Measurements from ENCODE around the gene ADM2.

ADM2 gene

DNA sequence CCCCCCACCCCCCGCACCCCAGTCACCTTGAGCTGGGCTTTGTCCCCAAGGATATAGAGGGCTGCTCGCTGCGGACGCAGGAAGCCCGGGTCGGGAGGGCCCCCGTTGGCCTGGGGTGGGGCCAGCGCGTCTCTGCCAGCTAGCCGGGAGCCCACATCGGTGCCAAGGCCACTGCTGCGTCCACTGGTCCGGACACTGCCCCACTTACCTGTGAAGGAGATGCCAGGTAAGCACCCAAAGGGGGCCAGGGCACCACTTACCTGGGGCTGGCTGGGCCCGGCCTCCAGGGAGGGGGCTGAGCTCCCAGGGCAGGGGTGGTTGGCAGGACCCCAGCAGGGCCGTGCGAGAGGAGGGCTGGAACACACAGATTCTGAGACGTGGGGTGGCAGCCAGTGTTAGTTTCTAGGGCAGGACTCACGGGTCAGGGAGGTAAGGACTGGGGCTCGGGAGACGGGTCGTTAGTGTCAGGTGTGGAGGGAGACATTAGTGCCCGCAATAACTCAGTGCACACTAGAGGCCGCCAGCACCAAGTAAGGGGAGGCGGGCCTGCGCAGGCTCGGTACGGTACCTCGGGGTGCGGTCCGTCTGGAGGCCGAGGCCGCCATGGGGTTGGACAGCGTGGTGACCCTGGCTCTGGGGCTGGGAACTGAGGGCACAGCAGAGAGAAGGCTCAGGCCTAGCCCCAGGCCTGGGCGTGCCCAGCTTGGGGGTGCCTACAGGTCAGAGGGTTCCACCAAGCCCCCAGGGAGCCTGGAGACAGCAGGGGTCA lies 24.7 kb upstream of the ADM2 start:
- TF ChIP-seq, protein P1, sequence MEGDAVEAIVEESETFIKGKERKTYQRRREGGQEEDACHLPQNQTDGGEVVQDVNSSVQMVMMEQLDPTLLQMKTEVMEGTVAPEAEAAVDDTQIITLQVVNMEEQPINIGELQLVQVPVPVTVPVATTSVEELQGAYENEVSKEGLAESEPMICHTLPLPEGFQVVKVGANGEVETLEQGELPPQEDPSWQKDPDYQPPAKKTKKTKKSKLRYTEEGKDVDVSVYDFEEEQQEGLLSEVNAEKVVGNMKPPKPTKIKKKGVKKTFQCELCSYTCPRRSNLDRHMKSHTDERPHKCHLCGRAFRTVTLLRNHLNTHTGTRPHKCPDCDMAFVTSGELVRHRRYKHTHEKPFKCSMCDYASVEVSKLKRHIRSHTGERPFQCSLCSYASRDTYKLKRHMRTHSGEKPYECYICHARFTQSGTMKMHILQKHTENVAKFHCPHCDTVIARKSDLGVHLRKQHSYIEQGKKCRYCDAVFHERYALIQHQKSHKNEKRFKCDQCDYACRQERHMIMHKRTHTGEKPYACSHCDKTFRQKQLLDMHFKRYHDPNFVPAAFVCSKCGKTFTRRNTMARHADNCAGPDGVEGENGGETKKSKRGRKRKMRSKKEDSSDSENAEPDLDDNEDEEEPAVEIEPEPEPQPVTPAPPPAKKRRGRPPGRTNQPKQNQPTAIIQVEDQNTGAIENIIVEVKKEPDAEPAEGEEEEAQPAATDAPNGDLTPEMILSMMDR (IDR thresholded peaks at IDR 0.05; ENCODE audit: low read depth, low read length, missing control alignments), result peak; percentile 19
- H3K4me3 ChIP-seq (replicated peaks; ENCODE audit: low read depth, low read length), result no peak overlapping the region
- DNase-seq (ENCODE audit: extremely low read depth, low read depth), result no peak

DNA sequence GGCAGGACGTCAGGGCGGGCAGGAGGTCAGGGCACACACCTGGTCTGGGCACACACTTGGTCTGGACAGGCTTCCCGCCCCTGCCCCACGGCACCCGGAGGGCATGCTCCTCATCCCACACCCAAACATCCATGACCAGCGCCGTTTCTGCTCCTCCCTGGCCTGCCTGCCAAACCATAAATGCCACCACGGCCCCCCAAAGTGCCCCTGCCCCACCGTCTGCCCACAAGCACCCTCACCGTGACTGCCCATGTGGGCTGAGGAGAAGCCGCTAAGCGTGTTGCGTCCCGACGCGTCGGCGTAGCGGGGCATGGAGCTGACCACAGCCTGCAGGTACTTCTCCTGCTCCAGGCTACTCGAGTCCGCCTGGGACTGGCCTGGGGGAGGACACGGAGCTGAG lies 22.3 kb upstream of the ADM2 start:
- no peak for DNase-seq (ENCODE audit: extremely low read depth, low read depth)
- TF ChIP-seq, protein P1 (IDR thresholded peaks at IDR 0.05; ENCODE audit: low read depth, low read length, missing control alignments), result no peak
- no peak overlapping the region for H3K4me3 ChIP-seq (replicated peaks; ENCODE audit: low read depth, low read length)

DNA sequence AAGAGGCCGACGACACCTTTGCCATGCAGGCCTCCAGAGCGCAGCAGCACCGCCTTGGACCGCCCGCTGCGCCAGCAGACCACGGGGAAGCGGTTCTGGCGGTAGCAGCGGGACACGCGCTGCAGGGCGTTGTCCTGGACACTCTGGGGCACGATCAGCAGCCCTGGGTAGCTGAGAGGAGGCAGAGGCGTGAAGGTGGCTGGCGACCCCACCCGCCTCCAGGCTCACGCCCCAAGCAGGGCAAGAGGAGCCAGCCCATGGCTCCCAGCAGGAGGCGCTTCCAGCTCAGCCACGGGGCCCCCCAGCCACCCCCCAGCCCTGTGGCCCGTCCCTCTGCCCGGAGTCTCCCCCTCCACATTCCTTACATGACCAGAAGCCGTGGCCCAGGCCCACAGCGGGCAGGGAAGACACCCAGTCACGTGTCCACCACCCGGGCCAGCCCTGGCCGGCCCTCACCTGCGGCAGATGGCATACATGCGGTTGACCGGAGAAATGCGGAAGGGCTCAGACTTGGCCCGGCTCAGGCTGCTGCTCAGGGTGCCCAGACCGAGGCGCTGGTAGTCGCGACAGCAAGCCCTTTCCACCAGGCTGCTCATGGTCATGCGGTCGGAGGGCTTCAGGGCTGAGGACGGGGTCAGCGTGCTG lies 21.7 kb upstream of the ADM2 start:
- DNase-seq (ENCODE audit: extremely low read depth, low read depth), result no peak
- H3K4me3 ChIP-seq (replicated peaks; ENCODE audit: low read depth, low read length), result no peak overlapping the region
- TF ChIP-seq, protein P1 (IDR thresholded peaks at IDR 0.05; ENCODE audit: low read depth, low read length, missing control alignments), result no peak

DNA sequence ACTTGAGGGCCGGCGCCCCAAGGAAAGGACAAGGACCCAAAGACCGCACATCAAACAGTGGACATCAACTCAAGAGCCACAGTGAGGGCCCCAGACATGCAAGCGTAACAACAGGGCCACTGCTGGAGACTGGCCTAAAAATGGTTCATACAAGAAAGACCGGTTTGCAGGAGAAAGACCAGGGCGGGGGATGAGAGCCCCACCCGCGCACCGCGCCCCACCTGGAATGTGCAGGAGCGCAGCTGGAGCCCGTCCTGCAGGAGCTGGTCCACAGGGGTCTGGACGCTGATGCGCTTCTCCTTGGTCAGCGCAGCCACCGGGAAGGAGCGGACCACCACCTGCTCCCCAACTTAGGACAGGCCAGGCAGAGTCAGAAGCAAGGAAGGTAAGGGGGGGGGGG lies 20.4 kb upstream of the ADM2 start:
- TF ChIP-seq, protein P1 (IDR thresholded peaks at IDR 0.05; ENCODE audit: low read depth, low read length, missing control alignments), result no peak
- DNase-seq (ENCODE audit: extremely low read depth, low read depth), result no peak
- no peak overlapping the region for H3K4me3 ChIP-seq (replicated peaks; ENCODE audit: low read depth, low read length)

DNA sequence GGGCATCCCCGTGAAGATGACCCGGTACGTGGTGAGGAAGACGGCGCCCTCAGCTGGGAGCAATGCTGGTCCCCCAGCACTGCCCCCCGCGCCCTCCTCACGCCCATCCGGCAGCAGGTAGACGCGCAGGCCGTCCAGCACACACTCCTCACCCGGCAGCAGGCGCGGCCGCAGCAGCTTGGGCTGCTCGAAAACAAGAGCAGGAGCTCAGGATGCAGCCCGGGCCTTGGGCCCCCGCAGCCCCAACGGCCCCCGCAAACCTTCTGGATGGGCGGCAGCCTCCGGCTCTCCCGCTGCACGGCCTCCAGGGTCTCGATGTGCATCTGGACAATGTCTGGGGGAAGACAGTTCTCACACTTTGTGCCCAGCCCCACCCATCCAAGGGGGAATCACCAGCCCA lies 19.8 kb upstream of the ADM2 start:
- no peak for DNase-seq (ENCODE audit: extremely low read depth, low read depth)
- TF ChIP-seq, protein P1 (IDR thresholded peaks at IDR 0.05; ENCODE audit: low read depth, low read length, missing control alignments), result no peak
- H3K4me3 ChIP-seq (replicated peaks; ENCODE audit: low read depth, low read length), result no peak overlapping the region

DNA sequence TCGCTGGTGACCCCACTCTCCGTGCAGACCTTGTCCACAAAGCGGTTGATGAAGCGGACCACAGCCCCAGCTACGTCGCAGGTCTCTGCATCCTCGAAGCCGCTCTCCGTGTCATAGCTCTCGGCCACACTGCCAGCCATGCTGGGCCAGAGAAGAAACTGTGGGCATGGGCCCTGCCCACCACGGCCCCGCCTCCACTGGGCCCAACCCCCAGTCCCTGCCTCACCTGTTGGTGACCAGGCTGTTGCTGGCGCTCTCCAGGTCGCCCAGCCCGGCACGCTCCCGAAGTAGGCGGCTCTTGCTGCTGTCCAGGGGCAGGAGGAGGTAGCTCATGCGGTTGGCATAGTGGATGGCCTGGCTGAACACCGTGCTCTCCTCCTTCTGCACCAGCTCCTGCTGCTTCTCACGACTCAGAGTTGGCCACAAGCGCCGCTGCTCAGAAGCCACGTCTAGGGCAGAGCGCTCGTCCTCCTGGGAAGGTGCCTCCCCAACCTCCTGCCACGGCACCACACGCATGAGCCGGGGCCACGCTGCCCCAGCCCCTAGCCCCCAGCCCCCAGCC lies 19.3 kb upstream of the ADM2 start:
- TF ChIP-seq, protein P1 (IDR thresholded peaks at IDR 0.05; ENCODE audit: low read depth, low read length, missing control alignments), result no peak
- H3K4me3 ChIP-seq (replicated peaks; ENCODE audit: low read depth, low read length), result no peak overlapping the region
- DNase-seq (ENCODE audit: extremely low read depth, low read depth), result no peak
